Psoas muscle (tissue), 8 donors: ENCODE measurements around the gene SPECC1L. TPM values are rescaled to one million over a fixed set of nuclear protein-coding genes. Genes with fewer than 3 reads are reported as not detected.

Experiments used
- ATAC-seq, 4 donors: fragments of 200-7000 bp; cut with Tn5 transposase; one replicate each; pipeline ENCODE4 v1.9.1; 2020; ENCODE audit warnings: moderate library complexity in 3 of 4, mild to moderate bottlenecking in 2 of 4
- DNase-seq, 2 donors: peaks; one replicate each; pipeline ENCODE4 v3.0.0-alpha.2; 2020
- H3K27ac ChIP-seq: fragments of 200-600 bp; one replicate; pipeline ENCODE4 v1.8.0; 2022
- H3K27me3 ChIP-seq, 3 donors: fragments of 200-600 bp in 1 of 3; one replicate each; pipeline versions ENCODE4 v1.6.1 to v1.8.0; 2013 to 2022; ENCODE audit warnings: low read length in 2 of 3, mild to moderate bottlenecking in 2 of 3, moderate library complexity in 1 of 3; ENCODE audit not compliant: insufficient read depth in 3 of 3
- H3K36me3 ChIP-seq, 2 donors: fragments of 200-600 bp in 1 of 2; one replicate each; pipeline versions ENCODE4 v1.6.1 to v1.8.0; 2013 to 2022; ENCODE audit warnings: low read depth in 1 of 2, mild to moderate bottlenecking in 1 of 2, moderate library complexity in 1 of 2; ENCODE audit not compliant: insufficient read depth in 1 of 2
- H3K4me1 ChIP-seq: fragments of 200-600 bp; one replicate; pipeline ENCODE4 v1.8.0; 2022
- H3K4me3 ChIP-seq: fragments of 200-600 bp; one replicate; pipeline ENCODE4 v1.8.0; 2022; ENCODE audit warnings: mild to moderate bottlenecking
- H3K9me3 ChIP-seq: fragments of 200-600 bp; one replicate; pipeline ENCODE4 v1.8.0; 2022
- WGBS, 3 donors: extraction: QIAGEN DNeasy Blood & Tissue Kit; methylation state at CpG; one replicate each; pipeline versions ENCODE4 v1.1.6 to v1.1.7; 2013; 5-methylcytosine and 5-hydroxymethylcytosine counted together
- intact Hi-C, 2 donors: fragments of 100-400 bp; cut with DNase I; formaldehyde crosslinking; loops; one replicate each; pipeline versions ENCODE4 v1.11.0 to v1.14.2; 2022
- polyA plus RNA-seq, 3 donors: library from polyadenylated mRNA; stranded (reverse); fragments of 200-250 nt; gene quantifications; one replicate each; pipeline ENCODE4 v1.2.3, GENCODE V29; 2013
- total RNA-seq, 4 donors: library from RNA; stranded (reverse); fragmentation: NEBNext Ultra II Directional in 2 of 4; extraction: Animal tissue kit (Norgen Biotek cat#: 25700) in 2 of 4; gene quantifications; one replicate each; pipeline versions ENCODE4 v1.2.1 to v1.2.4, GENCODE V29; 2021 to 2023
- TF ChIP-seq, protein P1 (sequence below): fragments of 200-600 bp; IDR thresholded peaks from one replicate; pipeline ENCODE4 v1.8.0; 2022; ENCODE audit warnings: antibody characterized with exemption
- donor health status: healthy with polysubstance abuse.
- donor health status: DM: no; HTN: no; CAD: no; lungs with moderate emphysema.
- donor health status: Bipolar disorder and iron deficiency.
- donor health status: healthy.
- donor health status: DM: yes; HTN: yes; CAD: no.
- donor health status: DM: no; HTN: no; CAD: no.
- donor health status: DM: no; HTN: no; CAD: no.
- donor health status: DM: yes; HTN: yes; CAD: no.

Gene SPECC1L
- total and polyA plus RNA-seq, 7 donors: 6.8 to 29.9 (median 23.6) TPM

DNA sequence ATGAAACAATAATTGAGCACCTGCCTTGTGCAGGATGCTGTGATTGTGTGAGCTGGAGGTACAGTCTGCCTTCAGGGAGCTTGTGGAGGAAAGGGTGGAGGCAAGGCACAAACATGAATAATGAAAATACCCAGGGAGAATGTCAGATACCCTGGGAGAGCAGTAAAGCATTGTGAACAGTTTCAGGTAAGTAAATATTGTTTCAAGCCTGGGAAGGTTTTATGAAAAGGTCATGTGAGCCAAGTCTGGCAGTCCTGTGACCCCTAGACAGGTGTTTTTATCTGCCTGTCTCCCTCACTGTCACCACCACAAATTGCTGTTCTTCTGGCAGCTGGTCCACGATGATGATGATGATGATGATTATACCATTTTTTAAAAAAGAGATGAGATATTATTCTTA, 32.0 kb downstream of the SPECC1L start:
- no peaks in the 10 kb centered on the region for H3K9me3 ChIP-seq
- 16 to 18% (median 18%) methylated on average over 1 of the region's 1 CpG for WGBS, 3 donors
- intact Hi-C loops: no loop called here
- DNase-seq: no peak
- peaks cover 34% of the 10 kb centered on the region for H3K4me1 ChIP-seq
- H3K36me3 ChIP-seq: peaks cover 2 to 11% of the 10 kb centered on the region in 2 donors
- H3K27ac ChIP-seq: peak overlapping the region; percentile 74
- H3K27me3 ChIP-seq: no peaks in the 10 kb centered on the region
- TF ChIP-seq, protein P1, sequence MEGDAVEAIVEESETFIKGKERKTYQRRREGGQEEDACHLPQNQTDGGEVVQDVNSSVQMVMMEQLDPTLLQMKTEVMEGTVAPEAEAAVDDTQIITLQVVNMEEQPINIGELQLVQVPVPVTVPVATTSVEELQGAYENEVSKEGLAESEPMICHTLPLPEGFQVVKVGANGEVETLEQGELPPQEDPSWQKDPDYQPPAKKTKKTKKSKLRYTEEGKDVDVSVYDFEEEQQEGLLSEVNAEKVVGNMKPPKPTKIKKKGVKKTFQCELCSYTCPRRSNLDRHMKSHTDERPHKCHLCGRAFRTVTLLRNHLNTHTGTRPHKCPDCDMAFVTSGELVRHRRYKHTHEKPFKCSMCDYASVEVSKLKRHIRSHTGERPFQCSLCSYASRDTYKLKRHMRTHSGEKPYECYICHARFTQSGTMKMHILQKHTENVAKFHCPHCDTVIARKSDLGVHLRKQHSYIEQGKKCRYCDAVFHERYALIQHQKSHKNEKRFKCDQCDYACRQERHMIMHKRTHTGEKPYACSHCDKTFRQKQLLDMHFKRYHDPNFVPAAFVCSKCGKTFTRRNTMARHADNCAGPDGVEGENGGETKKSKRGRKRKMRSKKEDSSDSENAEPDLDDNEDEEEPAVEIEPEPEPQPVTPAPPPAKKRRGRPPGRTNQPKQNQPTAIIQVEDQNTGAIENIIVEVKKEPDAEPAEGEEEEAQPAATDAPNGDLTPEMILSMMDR: no peak
- H3K4me3 ChIP-seq: no peak overlapping the region
- no peak for ATAC-seq

DNA sequence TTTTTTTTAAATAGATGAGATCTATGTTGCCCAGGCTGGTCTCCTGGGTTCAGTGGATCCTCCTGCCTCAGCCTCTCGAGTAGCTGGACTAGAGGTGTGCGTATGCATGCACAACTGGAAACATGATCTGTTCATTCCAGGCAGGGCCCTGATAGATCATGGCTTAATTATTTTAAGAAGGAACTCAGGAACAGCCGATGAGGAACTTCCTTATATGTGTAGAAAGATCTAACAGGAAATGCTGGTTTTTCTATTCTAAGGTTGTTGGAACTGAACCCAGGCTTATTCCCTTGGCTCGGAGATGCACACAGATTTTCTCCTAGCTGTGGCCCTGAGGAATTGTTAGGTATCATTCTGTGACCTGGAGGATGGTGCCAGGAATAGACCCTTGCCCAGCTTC, 32.4 kb downstream of the SPECC1L start:
- intact Hi-C loops: no loop called here
- Histone ChIP-seq H3K36me3 (peaks cover 2 to 11% of the 10 kb centered on the region in 2 donors), H3K27me3 (no peaks in the 10 kb centered on the region), H3K4me1 (peaks cover 34% of the 10 kb centered on the region), H3K9me3 (no peaks in the 10 kb centered on the region), H3K27ac (peak overlapping the region; percentile 74), H3K4me3 (no peak overlapping the region)
- no peak for DNase-seq
- TF ChIP-seq, protein P1: no peak
- peak; percentile 18 to 47 (median 25) for ATAC-seq
- 7 to 19% (median 14%) methylated on average over 4 of the region's 4 CpGs for WGBS, 3 donors

DNA sequence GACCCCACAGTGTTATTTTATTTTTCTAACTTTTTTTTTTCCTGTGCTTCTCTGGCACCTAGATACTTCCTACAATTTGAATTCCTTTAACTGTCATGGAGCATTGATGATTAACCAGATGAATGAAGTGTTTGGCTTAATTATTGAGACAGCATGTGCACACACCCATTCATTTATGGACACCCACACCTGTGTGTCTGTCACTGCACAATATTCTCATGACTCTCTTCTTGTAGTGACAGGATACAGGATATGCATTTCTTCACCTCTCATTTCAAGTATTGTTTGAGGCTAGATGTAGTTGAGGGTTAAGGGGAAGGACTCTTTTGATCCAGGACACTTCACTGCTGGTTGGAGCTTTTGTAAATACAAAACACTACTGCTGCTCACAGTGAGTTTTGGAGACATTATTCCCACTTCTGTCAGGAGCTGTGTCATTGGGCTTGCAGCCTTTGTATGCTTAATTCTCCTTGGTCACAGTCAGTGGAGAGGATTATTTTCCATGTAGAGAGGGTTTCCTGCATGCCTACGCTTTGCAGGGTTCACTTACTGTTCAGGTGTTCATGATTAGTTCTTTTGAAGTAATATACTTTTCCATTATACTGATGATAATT, 33.5 kb downstream of the SPECC1L start:
- Histone ChIP-seq H3K27ac (peak overlapping the region; percentile 74), H3K4me1 (peaks cover 41% of the 10 kb centered on the region), H3K27me3 (no peaks in the 10 kb centered on the region), H3K36me3 (peaks cover 2 to 11% of the 10 kb centered on the region in 2 donors), H3K4me3 (no peak overlapping the region), H3K9me3 (no peaks in the 10 kb centered on the region)
- ATAC-seq (peak in 3 of 4 donors; percentile 14 to 31 (median 18)), DNase-seq (no peak)
- TF ChIP-seq, protein P1: no peak
- intact Hi-C loops: no loop called here
- WGBS, 3 donors: 63 to 83% (median 81%) methylated on average over 1 of the region's 1 CpG

DNA sequence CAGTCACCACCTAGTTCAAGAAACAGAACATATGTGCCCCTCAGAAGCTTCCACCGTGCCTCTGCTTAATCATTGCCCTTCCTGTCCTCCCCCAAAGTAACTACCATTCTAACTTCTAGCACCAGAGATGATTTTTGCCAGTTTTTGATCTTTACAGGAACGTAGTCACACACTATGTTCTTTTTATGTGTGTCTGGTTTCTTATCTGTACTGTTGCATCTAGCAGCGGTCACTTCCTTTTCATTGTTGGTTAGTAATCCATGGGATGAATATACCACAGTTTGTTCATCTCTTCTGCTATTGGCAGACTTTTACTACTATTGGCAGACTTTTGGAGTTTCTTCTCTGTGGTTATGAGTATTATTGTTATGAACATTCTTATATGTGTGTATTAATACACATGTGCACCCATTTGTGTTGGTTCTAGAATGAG, 34.6 kb downstream of the SPECC1L start:
- intact Hi-C loops: no loop called here
- TF ChIP-seq, protein P1: no peak

DNA sequence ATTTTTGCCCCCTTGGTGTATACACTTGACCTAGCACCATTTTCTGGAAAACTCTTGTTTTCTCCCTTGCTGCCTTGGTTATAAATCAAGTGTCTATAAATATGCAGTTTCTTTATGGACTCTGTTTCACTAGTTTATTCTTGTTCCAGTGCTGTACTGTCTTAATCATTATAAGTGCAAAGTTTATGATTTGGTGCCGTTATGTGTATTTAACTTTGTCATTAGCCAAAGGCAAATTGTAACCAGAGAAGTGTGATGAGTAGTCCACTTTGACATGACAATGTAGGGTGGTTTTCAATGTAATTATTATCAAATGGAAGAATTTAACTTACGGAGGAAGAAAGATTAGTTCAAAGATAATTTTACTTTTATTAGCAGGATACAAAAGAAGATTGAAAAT, 40.3 kb downstream of the SPECC1L start:
- H3K36me3 ChIP-seq: peaks cover 0 to 50% of the 10 kb centered on the region in 2 donors
- intact Hi-C loops: no loop called here
- TF ChIP-seq, protein P1: no peak

More for the DNA sequence above, 34.6 kb downstream of the SPECC1L start:
- ATAC-seq (no peak), DNase-seq (no peak)
- Histone ChIP-seq H3K36me3 (peaks cover 2 to 18% of the 10 kb centered on the region in 2 donors), H3K4me3 (no peak overlapping the region), H3K9me3 (no peaks in the 10 kb centered on the region), H3K27me3 (no peaks in the 10 kb centered on the region), H3K4me1 (peaks cover 41% of the 10 kb centered on the region), H3K27ac (peak overlapping the region; percentile 74)
- 74 to 85% (median 76%) methylated on average over 3 of the region's 3 CpGs for WGBS, 3 donors

More for the DNA sequence above, 40.3 kb downstream of the SPECC1L start:
- H3K27ac ChIP-seq: no peak overlapping the region
- no peaks in the 10 kb centered on the region for H3K9me3 ChIP-seq
- peaks cover 7% of the 10 kb centered on the region for H3K4me1 ChIP-seq
- H3K27me3 ChIP-seq: no peaks in the 10 kb centered on the region
- H3K4me3 ChIP-seq: no peak overlapping the region
- ATAC-seq (no peak), DNase-seq (no peak)
- 82 to 89% (median 89%) methylated on average over 2 of the region's 2 CpGs for WGBS, 3 donors
